SK-N-SH (cell line): ENCODE data around the gene FGFRL1.

Experiments used
- POLR2AphosphoS5 ChIP-seq: IDR thresholded peaks from 2 replicates; pipeline ENCODE4 v1.6.1; 2012; ENCODE audit warnings: low read depth, low read length
- TF ChIP-seq, protein P1 (sequence below): fragments of 200-600 bp; sonication (generic); IDR thresholded peaks from 2 replicates; pipeline ENCODE4 v1.6.1; 2017; ENCODE audit warnings: antibody characterized with exemption, mild to moderate bottlenecking, moderate library complexity

GRCh38 chr4:1009542-1010394 is 1.7 kb upstream of the FGFRL1 start:
- no peak for TF ChIP-seq POLR2AphosphoS5
- TF ChIP-seq, protein P1, sequence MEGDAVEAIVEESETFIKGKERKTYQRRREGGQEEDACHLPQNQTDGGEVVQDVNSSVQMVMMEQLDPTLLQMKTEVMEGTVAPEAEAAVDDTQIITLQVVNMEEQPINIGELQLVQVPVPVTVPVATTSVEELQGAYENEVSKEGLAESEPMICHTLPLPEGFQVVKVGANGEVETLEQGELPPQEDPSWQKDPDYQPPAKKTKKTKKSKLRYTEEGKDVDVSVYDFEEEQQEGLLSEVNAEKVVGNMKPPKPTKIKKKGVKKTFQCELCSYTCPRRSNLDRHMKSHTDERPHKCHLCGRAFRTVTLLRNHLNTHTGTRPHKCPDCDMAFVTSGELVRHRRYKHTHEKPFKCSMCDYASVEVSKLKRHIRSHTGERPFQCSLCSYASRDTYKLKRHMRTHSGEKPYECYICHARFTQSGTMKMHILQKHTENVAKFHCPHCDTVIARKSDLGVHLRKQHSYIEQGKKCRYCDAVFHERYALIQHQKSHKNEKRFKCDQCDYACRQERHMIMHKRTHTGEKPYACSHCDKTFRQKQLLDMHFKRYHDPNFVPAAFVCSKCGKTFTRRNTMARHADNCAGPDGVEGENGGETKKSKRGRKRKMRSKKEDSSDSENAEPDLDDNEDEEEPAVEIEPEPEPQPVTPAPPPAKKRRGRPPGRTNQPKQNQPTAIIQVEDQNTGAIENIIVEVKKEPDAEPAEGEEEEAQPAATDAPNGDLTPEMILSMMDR = no peak
